GM21529 (cell line): ENCODE measurements around the gene BBS1.
"Not testable (repeated sequence)": the region's sequence is repeated elsewhere in the genome, so short reads cannot be mapped to it uniquely, and the experiment has no call there.

Experiments
- ATAC-seq: cut with Tn5 transposase; IDR thresholded peaks from one replicate; pipeline ENCODE4 v1.9.1; 2021; ENCODE audit not compliant: unreplicated experiment

BBS1 gene

GRCh38 chr11:66510271-66510989 lies at the start of gene BBS1:
BBS1 (plus strand) TSS chr11:66510635; CDS start chr11:66510660, 25 bp downstream.
- peak; percentile 85 for ATAC-seq

- ATAC-seq = no peak
Observed at GRCh38 chr11:66462010-66462409, 48.4 kb upstream of the BBS1 start.

- no peak for ATAC-seq
Observed at GRCh38 chr11:66462911-66463310, 47.5 kb upstream of the BBS1 start.

- ATAC-seq = not testable (repeated sequence)
Observed at GRCh38 chr11:66464116-66464515, 46.3 kb upstream of the BBS1 start.

- no peak for ATAC-seq
Observed at GRCh38 chr11:66464916-66465315, 45.5 kb upstream of the BBS1 start.

- no peak for ATAC-seq
Observed at GRCh38 chr11:66465373-66466224, 44.8 kb upstream of the BBS1 start.

GRCh38 chr11:66466225-66467033 lies 44.0 kb upstream of the BBS1 start, which contains the start of gene PELI3:
PELI3 (plus strand) TSS chr11:66466905; CDS start chr11:66468129, 1,224 bp downstream.
- ATAC-seq = peak; percentile 79

- ATAC-seq = peak; percentile 34
Observed at GRCh38 chr11:66467034-66467659, 43.3 kb upstream of the BBS1 start.

- no peak for ATAC-seq
Observed at GRCh38 chr11:66467756-66468155, 42.7 kb upstream of the BBS1 start.

- no peak for ATAC-seq
Observed at GRCh38 chr11:66468691-66469090, 41.7 kb upstream of the BBS1 start.

- ATAC-seq = no peak
Observed at GRCh38 chr11:66469441-66469840, 41.0 kb upstream of the BBS1 start.

GRCh38 chr11:66470015-66470414 lies 40.4 kb upstream of the BBS1 start:
- ATAC-seq = no peak

GRCh38 chr11:66471142-66471541 lies 39.3 kb upstream of the BBS1 start:
- ATAC-seq = no peak

GRCh38 chr11:66472054-66472453 lies 38.4 kb upstream of the BBS1 start:
- no peak for ATAC-seq

GRCh38 chr11:66473167-66473566 lies 37.3 kb upstream of the BBS1 start:
- no peak for ATAC-seq

- no peak for ATAC-seq
Observed at GRCh38 chr11:66473608-66474515, 36.6 kb upstream of the BBS1 start.

- no peak for ATAC-seq
Observed at GRCh38 chr11:66475349-66476172, 34.9 kb upstream of the BBS1 start.

- no peak for ATAC-seq
Observed at GRCh38 chr11:66476173-66476840, 34.1 kb upstream of the BBS1 start.
